HG03095 (cell line): ENCODE measurements around the gene OSBP2.

Source experiments
- ATAC-seq: cut with Tn5 transposase; IDR thresholded peaks from one replicate; pipeline ENCODE4 v1.9.1; 2021; ENCODE audit warnings: moderate library complexity; ENCODE audit not compliant: unreplicated experiment

Gene OSBP2

DNA sequence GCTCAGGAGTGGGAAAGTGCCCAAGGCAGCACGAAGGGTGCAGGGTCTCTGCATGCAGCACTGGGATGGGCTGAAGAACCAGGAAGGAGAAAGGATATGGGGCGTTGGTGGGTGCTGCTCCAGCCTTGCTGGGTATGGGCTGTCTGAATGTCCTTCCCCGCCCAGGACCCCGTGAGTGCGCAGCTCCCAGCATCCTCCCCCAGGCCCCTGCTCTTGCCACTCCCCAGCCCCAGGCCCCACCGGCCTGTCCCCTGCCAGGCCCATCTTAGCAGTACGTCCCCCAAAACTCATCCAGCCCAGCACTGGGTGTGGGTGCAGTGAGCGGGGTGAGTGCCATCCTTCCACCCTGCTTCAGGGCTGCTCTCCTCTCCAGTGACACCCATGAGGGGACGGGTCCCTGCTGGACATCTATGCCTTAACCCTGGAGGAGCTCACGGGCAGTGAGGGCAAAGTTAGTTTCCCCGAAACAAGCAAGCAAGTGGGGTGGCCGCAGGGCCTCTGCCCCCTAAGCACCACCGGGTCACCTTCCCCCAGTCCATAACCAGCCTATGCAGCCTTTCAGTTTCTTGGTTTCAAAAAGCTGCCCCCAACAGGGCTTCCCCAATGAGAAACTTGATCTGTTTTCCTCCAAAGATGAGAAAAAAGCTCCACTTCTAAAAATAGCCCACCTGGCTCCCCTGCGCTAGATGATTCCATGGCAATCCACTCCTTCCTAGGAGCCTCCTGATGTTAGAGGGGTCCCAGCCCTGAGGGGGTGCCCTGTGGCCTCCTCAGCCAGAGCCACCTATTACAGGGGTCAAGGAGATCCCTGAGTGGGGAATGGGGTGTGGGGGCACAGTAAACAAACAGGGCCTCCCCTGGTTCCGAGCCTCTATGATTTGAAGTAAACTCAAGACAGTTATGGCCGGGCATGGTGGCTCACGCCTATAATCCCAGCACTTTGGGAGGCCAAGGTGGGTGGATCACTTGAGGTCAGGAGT, 170.1 kb downstream of the OSBP2 start:
- no peak for ATAC-seq

- ATAC-seq: no peak
These were observed 171.0 kb downstream of the OSBP2 start for GRCh38 chr22:30865656-30866055.

GRCh38 chr22:30866216-30866615, 171.5 kb downstream of the OSBP2 start:
- no peak for ATAC-seq

DNA sequence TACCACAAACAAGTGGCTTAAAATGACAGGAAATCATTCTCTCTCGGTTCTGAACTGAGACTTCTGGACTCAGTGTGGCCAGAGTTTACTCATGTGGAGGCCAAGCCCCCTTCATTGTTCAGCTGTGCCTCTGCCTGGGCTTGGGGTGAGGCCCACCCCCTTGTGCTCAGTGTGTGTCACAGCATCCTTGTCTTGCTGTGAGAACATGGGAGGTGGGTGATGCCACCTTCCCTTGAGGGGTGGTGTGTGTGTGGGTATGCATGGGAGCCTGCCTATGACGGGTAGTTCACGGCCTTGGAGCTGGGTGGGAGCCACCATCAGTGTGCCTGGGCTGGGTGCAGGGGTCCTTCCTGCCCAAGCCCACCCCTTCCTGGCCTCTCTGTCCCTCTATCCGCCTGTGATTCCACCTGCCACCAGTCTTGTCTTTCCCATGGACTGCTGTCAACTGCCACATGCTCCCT, 172.2 kb downstream of the OSBP2 start:
- ATAC-seq: no peak

DNA sequence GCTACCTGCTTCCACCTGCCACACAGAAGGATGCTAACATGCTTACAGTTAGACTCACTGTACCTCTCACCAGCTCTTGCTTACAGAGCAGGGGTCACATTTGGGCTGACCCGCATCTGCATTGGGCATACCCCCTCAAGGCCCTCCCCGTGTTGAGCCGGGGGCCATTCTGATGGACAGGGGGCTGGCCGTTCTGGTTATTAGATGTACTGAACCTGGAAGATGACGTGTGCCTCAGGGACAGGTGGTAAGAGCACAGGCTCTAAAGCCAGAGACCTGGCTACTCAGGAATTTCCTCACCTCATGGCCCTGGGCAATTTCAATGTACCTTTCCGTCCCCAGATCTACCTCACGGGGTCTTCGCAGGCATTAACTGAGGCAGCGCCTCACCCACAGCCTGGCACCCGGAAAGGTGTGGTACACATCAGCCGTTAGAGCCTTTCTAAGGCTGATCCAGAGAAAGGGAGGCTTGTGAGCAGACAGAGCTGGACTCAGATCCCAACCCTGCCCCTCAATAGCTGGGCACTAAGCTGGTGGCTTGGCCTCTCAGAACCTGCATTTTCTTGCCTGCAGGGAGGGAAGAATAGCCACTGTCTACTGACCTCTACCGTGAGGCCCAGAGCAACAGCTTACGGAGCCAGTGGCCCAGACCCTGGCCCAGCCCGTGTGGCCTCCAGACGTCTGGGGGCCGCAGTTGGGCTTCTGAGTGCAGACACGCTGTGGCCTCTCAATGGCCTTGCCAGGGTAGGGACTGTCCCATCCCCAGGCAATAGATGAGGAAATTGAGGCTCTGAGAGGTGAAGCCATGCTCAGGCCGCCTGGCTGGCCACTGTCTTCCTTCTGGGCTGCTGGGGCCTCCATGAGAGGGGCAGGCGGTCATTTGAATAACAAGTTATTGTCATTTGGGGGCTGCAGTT, 173.3 kb downstream of the OSBP2 start:
- ATAC-seq: no peak

- ATAC-seq: no peak
These were observed 174.2 kb downstream of the OSBP2 start for GRCh38 chr22:30868663-30869385.

GRCh38 chr22:30869667-30870395, 175.2 kb downstream of the OSBP2 start:
- no peak for ATAC-seq

DNA sequence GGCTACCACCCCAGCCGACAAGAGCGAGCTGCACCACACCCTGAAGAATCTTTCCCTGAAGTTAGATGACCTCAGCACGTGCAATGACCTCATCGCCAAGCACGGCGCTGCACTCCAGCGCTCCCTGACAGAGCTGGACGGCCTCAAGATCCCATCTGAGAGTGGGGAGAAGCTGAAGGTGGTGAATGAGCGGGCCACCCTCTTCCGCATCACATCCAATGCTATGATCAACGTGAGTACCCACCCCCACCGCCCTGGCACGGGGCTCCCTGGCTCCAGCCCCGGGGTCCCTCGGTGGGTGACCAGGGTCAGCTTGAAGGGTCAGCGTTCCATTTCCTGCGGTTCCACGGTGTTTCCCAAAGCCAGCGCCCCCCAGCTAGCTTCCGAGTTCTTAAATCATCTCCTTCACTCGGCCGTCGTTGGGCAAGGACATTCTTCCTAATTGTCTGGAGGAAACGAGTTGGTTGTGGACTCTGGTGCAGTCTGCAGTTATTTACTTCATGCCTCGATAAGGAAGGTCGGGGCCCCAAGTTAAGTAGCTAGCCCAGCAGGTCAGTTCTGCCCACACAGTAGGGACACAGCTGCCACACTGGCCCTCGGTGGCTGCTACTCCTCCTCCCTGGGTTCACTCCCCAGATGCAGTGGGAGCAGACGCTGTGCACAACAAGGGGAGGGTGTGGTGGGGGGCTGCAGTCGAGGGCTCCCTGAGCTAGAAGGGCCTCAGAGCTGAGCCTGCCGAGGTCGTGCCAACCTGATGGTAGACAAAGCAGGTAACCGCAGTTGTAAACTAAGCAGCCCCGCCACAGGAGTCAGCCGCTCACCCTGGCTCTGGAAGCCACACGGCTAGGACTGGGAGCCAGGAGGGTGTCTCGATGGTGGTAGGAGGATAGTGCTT, 176.0 kb downstream of the OSBP2 start:
- no peak for ATAC-seq

DNA sequence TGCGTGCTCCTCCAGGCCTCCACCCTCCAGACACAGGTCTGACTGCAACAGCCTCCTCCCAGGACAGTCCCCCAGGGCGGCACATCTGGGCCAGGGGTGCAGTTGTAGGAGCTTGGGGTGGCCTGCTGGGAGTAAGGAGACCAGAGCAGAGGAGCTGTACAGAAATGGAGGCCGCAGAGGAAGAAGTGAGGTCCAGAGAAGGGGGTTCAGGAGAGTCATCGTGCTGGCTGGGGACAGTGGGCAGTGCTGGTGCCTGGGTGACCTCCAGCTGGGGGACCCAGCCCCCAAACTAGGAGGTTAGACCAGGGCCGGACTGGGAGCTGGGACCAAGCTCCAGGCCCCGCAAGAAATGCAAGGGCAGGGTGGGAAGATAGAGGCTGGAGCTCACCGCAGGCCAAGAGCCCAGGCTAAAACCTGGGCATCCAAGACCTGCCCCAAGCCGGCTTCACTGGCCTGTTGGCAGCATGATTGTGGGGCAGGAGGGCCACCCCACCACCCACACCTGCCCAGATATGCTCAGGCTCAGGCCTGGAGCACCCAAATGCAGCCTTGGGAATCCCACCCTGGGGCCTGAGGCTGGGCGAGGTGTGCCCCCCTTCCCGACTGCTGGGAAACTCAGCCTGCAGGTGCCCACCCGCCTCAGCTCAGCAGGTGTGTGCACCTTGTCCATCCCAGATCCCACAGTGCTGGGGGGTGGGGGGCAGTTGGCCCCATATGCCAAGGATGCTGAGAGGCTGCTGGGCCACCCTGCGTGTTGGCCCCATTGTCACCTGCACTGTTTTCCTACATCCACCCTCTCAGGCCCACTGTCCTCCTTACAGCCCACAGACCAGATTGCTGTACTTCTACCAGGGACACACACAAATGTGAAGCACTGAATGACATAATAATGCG, 177.0 kb downstream of the OSBP2 start:
- no peak for ATAC-seq

- no peak for ATAC-seq
These were observed 177.8 kb downstream of the OSBP2 start for GRCh38 chr22:30872285-30873041.

DNA sequence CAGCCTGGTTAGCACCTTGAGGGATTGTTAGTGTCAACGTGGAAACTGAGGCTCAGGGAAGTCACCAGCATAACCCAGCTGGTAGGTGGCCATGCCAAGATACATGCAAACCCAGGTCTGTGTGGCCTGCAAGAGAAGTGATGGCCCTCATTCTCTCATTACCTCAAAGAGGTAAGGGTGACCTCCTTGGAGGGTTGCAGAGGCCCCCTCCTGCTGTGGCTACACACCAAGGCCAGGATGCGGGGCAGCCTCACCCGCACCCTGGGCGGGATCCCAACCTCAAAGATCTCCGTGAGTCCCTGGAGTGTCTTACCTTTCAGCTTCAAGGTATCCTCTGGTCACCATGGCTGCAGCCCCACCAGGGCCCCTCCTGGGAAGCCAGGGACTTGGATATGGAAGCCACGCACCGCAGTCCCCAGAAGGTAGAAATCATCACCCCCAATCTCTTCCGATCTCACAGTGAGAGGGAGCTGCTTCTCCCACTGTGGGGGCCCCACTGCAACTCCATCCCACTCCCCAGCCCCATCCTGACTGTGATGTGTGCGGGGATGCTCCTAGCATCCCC, 178.5 kb downstream of the OSBP2 start:
- ATAC-seq: no peak

- no peak for ATAC-seq
These were observed 179.0 kb downstream of the OSBP2 start for GRCh38 chr22:30873661-30874060.

DNA sequence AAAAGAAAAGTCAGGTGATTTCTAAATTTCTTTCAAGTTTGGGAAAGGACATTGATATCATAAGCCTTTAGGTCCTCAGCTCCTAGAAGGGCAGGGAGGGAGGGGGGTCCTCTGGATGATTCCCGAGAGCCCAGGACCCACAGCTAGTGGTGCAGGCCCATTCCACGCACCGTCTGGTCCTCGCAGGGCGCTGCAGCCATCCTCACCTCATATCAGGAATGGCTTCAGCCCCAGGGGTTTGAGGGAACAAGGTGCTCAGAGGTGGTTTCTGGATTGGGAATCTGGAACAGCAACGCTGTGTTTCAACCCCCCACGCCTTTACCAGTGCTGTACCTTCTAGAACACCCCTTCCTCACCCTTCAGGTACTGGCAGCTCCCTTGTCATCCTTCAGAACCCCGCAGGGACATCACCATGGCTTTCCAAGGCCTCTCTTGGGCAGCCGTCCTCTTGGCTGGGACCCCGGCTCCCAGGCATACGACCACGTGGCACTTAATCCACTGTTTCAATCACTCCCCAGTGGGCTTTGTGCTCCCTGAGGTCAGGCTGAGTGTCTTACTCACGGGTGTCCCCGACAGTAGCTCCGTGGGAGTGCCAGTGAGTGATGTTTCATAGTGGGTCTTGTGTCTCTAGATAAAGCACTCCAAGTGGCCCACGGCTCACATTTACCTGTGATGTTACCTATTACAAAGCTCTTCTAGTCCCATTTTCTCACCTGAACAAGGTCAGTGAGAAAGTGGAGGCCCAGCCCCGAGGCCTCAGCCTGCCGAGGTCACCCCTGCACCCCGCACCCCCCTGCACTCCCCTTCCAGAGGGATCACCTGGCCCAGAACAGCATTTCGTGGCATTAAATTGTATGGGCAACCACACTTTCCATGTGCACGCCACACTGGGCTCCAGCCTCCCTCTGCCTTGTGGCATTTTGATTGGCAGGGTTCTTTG, 180.0 kb downstream of the OSBP2 start:
- ATAC-seq: no peak

GRCh38 chr22:30875481-30876215, 181.0 kb downstream of the OSBP2 start:
- no peak for ATAC-seq

- no peak for ATAC-seq
These were observed 181.6 kb downstream of the OSBP2 start for GRCh38 chr22:30876221-30876751.
